B cell (primary cell): ENCODE measurements around the gene PPP1R14C. TPM values are rescaled to one million over a fixed set of nuclear protein-coding genes. Genes with fewer than 3 reads are reported as not detected.

ENCODE experiments used
- ATAC-seq: fragments of 200-7000 bp; cut with Tn5 transposase; one replicate; pipeline ENCODE4 v1.10.0; 2021; ENCODE audit warnings: low read depth, mild to moderate bottlenecking, moderate number of reproducible peaks, moderate library complexity
- CTCF ChIA-PET: fragments of 350-600 bp; sonication (Branson Sonifier 250); formaldehyde crosslinking; loops from one replicate; lab custom pipeline; 2021; ENCODE audit warnings: antibody characterized with exemption, inconsistent platforms; lab: Charles Lee
- POLR2A ChIA-PET: fragments of 350-600 bp; sonication (Branson Sonifier 250); formaldehyde crosslinking; loops from one replicate; lab custom pipeline; 2021; ENCODE audit warnings: antibody characterized with exemption; lab: Charles Lee
- DNase-seq: peaks from one replicate; pipeline ENCODE4 v3.0.0; 2013
- H2AFZ ChIP-seq: 2 replicates; pipeline ENCODE4 v1.6.1; 2012; ENCODE audit warnings: mild to moderate bottlenecking, low read depth, low read length; ENCODE audit not compliant: insufficient read depth, poor library complexity, severe bottlenecking
- H3K27ac ChIP-seq, 2 donors: 1 replicate in 1 of 2; 2 replicates in 1 of 2; pipeline ENCODE4 v1.5.1; 2012 to 2013; ENCODE audit warnings: low read length in 2 of 2, mild to moderate bottlenecking in 2 of 2, moderate library complexity in 1 of 2
- H3K27me3 ChIP-seq, 4 experiments: fragments of 200-600 bp in 1 of 4; sonication (generic) in 1 of 4; replicated peaks in 1 of 4; 1 replicate in 2 of 4; 2 replicates in 2 of 4; pipeline versions ENCODE4 v1.6.1 to v1.7.0; 2013 to 2016; ENCODE audit warnings: low read length in 3 of 4, mild to moderate bottlenecking in 2 of 4, mixed read lengths in 1 of 4, moderate library complexity in 1 of 4; ENCODE audit not compliant: insufficient read depth in 4 of 4, control insufficient read depth in 3 of 4; ENCODE audit errors: control extremely low read depth in 1 of 4
- H3K36me3 ChIP-seq, 2 experiments: replicated peaks in 1 of 2; 1 replicate in 1 of 2; 2 replicates in 1 of 2; pipeline versions ENCODE4 v1.6.1 to v1.7.1; 2013; ENCODE audit warnings: low read length in 1 of 2; ENCODE audit not compliant: insufficient read depth in 2 of 2, control insufficient read depth in 1 of 2; ENCODE audit errors: control extremely low read depth in 1 of 2, extremely low read depth in 1 of 2
- H3K4me1 ChIP-seq, 2 donors: fragments of 200-600 bp in 1 of 2; sonication (generic) in 1 of 2; 1 replicate in 1 of 2; 2 replicates in 1 of 2; pipeline versions ENCODE4 v1.5.1 to v1.6.1; 2013 to 2017; ENCODE audit warnings: low read length in 2 of 2; ENCODE audit not compliant: control insufficient read depth in 2 of 2, insufficient read depth in 2 of 2
- H3K4me2 ChIP-seq: replicated peaks from 2 replicates; pipeline ENCODE3; 2012; ENCODE audit warnings: mild to moderate bottlenecking, low read depth, low read length; ENCODE audit not compliant: poor library complexity, severe bottlenecking
- H3K4me3 ChIP-seq, 5 experiments: fragments of 200-600 bp in 1 of 5; sonication (generic) in 1 of 5; 1 replicate in 3 of 5; 2 replicates in 2 of 5; pipeline versions ENCODE4 v1.5.1 to v1.7.0; 2011 to 2016; ENCODE audit warnings: low read length in 4 of 5, mild to moderate bottlenecking in 4 of 5, low read depth in 2 of 5, control low read depth in 1 of 5, moderate library complexity in 1 of 5; ENCODE audit not compliant: insufficient read depth in 1 of 5; ENCODE audit errors: control extremely low read depth in 1 of 5, extremely low read depth in 1 of 5
- H3K79me2 ChIP-seq: fragments of 200-600 bp; sonication (generic); one replicate; pipeline ENCODE4 v1.6.0; 2016; ENCODE audit warnings: low read length; ENCODE audit not compliant: control insufficient read depth, insufficient read depth
- H3K9ac ChIP-seq: fragments of 200-600 bp; sonication (generic); 2 replicates; pipeline ENCODE4 v1.6.1; 2017; ENCODE audit warnings: mild to moderate bottlenecking, low read length, moderate library complexity
- H3K9me3 ChIP-seq, 3 donors: one replicate each; pipeline versions ENCODE4 v1.6.1 to v1.7.1; 2013; ENCODE audit warnings: low read length in 2 of 3; ENCODE audit not compliant: control insufficient read depth in 2 of 3, insufficient read depth in 1 of 3; ENCODE audit errors: control extremely low read depth in 1 of 3
- H4K20me1 ChIP-seq: 2 replicates; pipeline ENCODE4 v1.6.0; 2012; ENCODE audit warnings: mild to moderate bottlenecking, low read length; ENCODE audit not compliant: insufficient read depth, control insufficient read depth, poor library complexity, severe bottlenecking
- H3K27ac Mint-ChIP-seq: one replicate; pipeline ENCODE4 v1.8.0; 2021; ENCODE audit warnings: mixed read lengths
- H3K27me3 Mint-ChIP-seq: one replicate; pipeline ENCODE4 v1.8.0; 2021; ENCODE audit warnings: mixed read lengths
- H3K4me1 Mint-ChIP-seq: one replicate; pipeline ENCODE4 v1.8.0; 2021; ENCODE audit warnings: mixed read lengths
- H3K4me3 Mint-ChIP-seq: one replicate; pipeline ENCODE4 v1.8.0; 2021; ENCODE audit warnings: mixed read lengths
- H3K9me3 Mint-ChIP-seq: one replicate; pipeline ENCODE4 v1.8.0; 2022; ENCODE audit warnings: mixed read lengths; ENCODE audit not compliant: insufficient read depth
- EZH2 ChIP-seq: IDR thresholded peaks from 2 replicates; pipeline ENCODE4 v1.6.1; 2012; ENCODE audit warnings: borderline replicate concordance, low read depth, mild to moderate bottlenecking, moderate library complexity, low read length; ENCODE audit not compliant: insufficient read depth, poor library complexity, severe bottlenecking
- WGBS: methylation state at CpG from one replicate; pipeline ENCODE4 v1.1.5; 2013; ENCODE audit warnings: missing lambda C conversion rate; ENCODE audit not compliant: insufficient coverage; 5-methylcytosine and 5-hydroxymethylcytosine counted together
- intact Hi-C: fragments of 100-400 bp; cut with micrococcal nuclease; formaldehyde crosslinking; loops from one replicate; pipeline ENCODE4 v1.10.0; 2022
- polyA plus RNA-seq: library from polyadenylated mRNA; depleted of rRNA; stranded (reverse); fragments of >200 nt; gene quantifications from 2 replicates; pipeline ENCODE4 v1.2.3, GENCODE V29; 2012
- total RNA-seq, 2 donors: library from RNA; stranded (reverse); fragments of 120-200 nt in 1 of 2; gene quantifications; 1 replicate in 1 of 2; 2 replicates in 1 of 2; pipeline versions ENCODE4 v1.2.3 to v1.2.4, GENCODE V29; 2013 to 2022
- TF ChIP-seq, protein P1 (sequence below): fragments of 200-600 bp; IDR thresholded peaks from one replicate; pipeline ENCODE4 v1.8.0; 2022; ENCODE audit warnings: antibody characterized with exemption, mild to moderate bottlenecking

The PPP1R14C gene
- total and polyA plus RNA-seq, 2 donors (not counting 1 experiment from before 2014, with no cell fraction given) = not detected

DNA sequence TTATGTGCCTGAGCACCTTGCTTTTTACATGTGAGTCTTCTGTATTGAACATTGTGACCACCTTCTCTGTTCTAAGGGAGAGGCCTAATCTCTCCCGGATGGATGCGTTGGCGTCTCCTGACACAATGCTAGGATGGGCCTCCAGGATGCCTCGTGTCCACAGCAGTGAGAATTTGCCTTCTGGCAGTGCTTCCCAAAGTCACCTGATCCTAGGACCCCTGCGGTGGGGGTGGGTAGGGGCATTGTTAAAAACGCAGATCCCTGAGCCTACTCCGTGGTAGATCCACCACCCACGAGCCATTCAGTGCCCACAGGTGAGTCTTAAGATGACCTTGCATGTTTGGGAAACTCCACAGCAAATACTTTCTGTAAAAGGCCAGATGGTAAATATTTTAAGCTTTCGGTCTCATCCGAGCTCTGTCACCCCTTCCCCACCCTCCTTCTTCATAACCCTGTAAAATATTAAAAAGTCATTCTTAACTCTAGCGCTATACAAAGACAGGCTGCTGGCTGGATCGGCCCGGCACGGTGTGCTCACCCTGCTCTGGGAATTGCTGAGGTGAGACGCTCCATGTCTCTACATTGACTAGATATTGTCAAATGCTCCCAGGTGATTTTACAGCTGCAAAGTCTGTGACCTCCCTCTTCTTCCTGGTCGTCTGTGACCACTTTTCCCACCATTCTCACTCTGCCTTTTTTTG, 119.3 kb downstream of the PPP1R14C start:
- Histone ChIP-seq H3K9ac (no peak overlapping the region), H3K9me3 (peaks cover 0 to 13% (median 0%) of the 10 kb centered on the region in 3 donors), H2AFZ (no peak overlapping the region), H3K36me3 (no peaks in the 10 kb centered on the region), H3K4me2 (no peak overlapping the region), H3K4me1 (peaks cover 0 to 6% of the 10 kb centered on the region in 2 donors), H3K27me3 (peaks cover 0 to 5% (median 2%) of the 10 kb centered on the region in 4 experiments), H3K79me2 (no peaks in the 10 kb centered on the region), H3K27ac (no peak overlapping the region), H3K4me3 (no peak overlapping the region), H4K20me1 (no peaks in the 10 kb centered on the region)
- Mint-ChIP-seq H3K27ac (no peak overlapping the region), H3K4me1 (peaks cover 2% of the 10 kb centered on the region), H3K4me3 (no peak overlapping the region), H3K27me3 (peaks cover 18% of the 10 kb centered on the region), H3K9me3 (no peaks in the 10 kb centered on the region)
- intact Hi-C loops = no loop called here
- no peak for DNase-seq
- no peak for ATAC-seq
- 91% methylated on average over 11 of the region's 16 CpGs for WGBS
- POLR2A ChIA-PET = no interaction called here
- TF ChIP-seq, protein P1, sequence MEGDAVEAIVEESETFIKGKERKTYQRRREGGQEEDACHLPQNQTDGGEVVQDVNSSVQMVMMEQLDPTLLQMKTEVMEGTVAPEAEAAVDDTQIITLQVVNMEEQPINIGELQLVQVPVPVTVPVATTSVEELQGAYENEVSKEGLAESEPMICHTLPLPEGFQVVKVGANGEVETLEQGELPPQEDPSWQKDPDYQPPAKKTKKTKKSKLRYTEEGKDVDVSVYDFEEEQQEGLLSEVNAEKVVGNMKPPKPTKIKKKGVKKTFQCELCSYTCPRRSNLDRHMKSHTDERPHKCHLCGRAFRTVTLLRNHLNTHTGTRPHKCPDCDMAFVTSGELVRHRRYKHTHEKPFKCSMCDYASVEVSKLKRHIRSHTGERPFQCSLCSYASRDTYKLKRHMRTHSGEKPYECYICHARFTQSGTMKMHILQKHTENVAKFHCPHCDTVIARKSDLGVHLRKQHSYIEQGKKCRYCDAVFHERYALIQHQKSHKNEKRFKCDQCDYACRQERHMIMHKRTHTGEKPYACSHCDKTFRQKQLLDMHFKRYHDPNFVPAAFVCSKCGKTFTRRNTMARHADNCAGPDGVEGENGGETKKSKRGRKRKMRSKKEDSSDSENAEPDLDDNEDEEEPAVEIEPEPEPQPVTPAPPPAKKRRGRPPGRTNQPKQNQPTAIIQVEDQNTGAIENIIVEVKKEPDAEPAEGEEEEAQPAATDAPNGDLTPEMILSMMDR = no peak
- no peak for TF ChIP-seq EZH2
- CTCF ChIA-PET = interaction anchor here (1.3 kb wide), 1 partner anchor 191 kb away, joined by 4 read pairs; no protein-coding TSS in a partner anchor

DNA sequence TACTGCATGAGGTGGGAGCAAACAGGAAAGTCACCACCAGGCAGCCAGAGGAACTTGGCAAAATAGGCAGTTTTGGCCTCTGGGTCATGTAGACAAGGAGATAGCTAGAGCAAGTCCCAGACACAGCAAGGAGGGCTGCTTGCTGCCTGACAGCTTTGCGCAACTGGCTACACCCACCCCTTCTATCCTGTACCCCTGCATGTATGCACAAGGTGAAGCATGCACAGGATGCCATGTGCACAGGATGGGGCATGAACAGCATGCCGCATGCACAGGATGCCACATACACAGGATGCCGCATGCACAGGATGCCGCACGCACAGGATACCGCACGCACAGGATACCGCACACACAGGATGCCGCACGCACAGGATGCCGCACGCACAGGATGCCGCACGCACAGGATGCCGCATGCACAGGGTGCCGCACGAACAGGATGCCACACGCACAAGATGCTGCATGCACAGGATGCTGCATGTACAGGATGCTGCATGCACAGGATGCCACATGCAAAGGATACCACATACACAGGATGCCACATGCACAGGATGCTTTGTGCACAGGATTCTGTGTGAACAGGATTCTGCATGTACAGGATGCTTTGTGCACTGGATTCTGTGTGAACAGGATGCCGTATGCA, 121.0 kb downstream of the PPP1R14C start:
- Histone ChIP-seq H3K4me3 (no peak overlapping the region), H4K20me1 (no peaks in the 10 kb centered on the region), H3K9ac (no peak overlapping the region), H3K27me3 (peaks cover 0 to 10% (median 3%) of the 10 kb centered on the region in 4 experiments), H3K27ac (no peak overlapping the region), H3K9me3 (peaks cover 0 to 10% (median 0%) of the 10 kb centered on the region in 3 donors), H3K4me2 (no peak overlapping the region), H3K4me1 (peaks cover 0 to 6% of the 10 kb centered on the region in 2 donors), H3K36me3 (no peaks in the 10 kb centered on the region), H3K79me2 (no peaks in the 10 kb centered on the region), H2AFZ (no peak overlapping the region)
- Mint-ChIP-seq H3K27me3 (peaks cover 15% of the 10 kb centered on the region), H3K27ac (no peak overlapping the region), H3K4me3 (no peak overlapping the region), H3K4me1 (peaks cover 2% of the 10 kb centered on the region), H3K9me3 (peaks cover under 1% of the 10 kb centered on the region)
- intact Hi-C loops = no loop called here
- WGBS = 64% methylated on average over 19 of the region's 19 CpGs
- no peak for ATAC-seq
- ChIA-PET CTCF (no interaction called here), POLR2A (no interaction called here)
- DNase-seq = peak; percentile 7
- TF ChIP-seq EZH2 = no peak
- TF ChIP-seq, protein P1 = no peak
